ENCODE measurements around the gene VSNL1.

DNA sequence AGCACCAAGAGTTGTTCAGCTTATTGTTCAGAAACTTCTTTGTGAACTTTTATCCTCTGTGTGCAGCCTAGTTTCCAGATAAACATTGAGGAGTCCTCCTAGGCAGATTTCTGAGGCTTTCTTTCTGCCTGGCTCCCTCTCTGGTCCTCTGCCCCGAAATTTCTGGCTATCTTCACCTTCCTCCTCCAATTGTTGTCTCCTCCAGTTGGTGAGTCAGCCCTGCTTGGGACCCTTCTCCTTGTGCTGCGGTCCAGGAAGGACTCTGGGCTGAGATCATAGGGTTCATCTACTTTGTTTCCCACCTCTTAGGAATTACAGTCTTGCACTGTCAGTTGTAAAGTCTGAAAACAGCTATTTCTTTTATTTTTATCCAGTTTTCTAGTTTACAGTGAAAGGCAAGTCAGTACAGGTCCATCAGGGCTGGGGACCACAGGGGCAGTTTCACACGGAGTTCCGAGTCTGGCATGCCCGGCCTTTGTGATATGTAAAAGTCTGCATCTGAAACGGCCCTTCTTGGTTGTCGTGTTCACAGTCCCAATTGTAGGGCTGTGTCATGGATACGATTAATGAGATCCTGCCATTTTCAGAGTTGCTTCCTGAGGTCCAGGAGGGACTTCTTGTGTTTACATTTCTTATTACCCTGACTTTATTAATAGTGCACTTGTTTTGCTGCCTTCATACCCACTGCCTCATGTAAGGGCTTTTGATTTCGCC lies 112.3 kb downstream of the VSNL1 start:
- TF ChIP-seq CTCF (IDR thresholded peaks at IDR 0.05) (no peak), POLR2A (IDR thresholded peaks at IDR 0.05) (no peak), EP300 (IDR thresholded peaks at IDR 0.05) (no peak), POLR2AphosphoS5 (IDR thresholded peaks at IDR 0.05) (no peak)

Data from upper lobe of left lung (tissue), 4 donors.